CD14-positive monocyte (primary cell): ENCODE data around the gene ADAMTSL1. TPM values are rescaled to one million over a fixed set of nuclear protein-coding genes. Genes with fewer than 3 reads are reported as not detected.

ENCODE experiments used
- DNase-seq, 3 donors: peaks; one replicate each; pipeline ENCODE4 v3.0.0-alpha.2; 2011 to 2022
- H2AFZ ChIP-seq: 2 replicates; pipeline ENCODE4 v1.6.0; 2012; ENCODE audit warnings: mild to moderate bottlenecking, low read depth, low read length, inconsistent platforms; ENCODE audit not compliant: insufficient read depth, poor library complexity, severe bottlenecking
- H3K27ac ChIP-seq, 2 donors: 1 replicate in 1 of 2; 2 replicates in 1 of 2; pipeline ENCODE4 v1.5.1; 2012 to 2013; ENCODE audit warnings: low read length in 2 of 2, control low read depth in 1 of 2, inconsistent platforms in 1 of 2, low read depth in 1 of 2, mild to moderate bottlenecking in 1 of 2
- H3K27me3 ChIP-seq, 2 donors: one replicate each; pipeline versions ENCODE4 v1.6.0 to v1.6.1; 2011 to 2013; ENCODE audit warnings: low read length in 2 of 2; ENCODE audit not compliant: control insufficient read depth in 2 of 2, insufficient read depth in 2 of 2
- H3K36me3 ChIP-seq, 2 donors: replicated peaks in 1 of 2; 1 replicate in 1 of 2; 2 replicates in 1 of 2; pipeline versions ENCODE4 v1.5.1 to v1.6.1; 2012 to 2013; ENCODE audit warnings: low read length in 2 of 2, control low read depth in 1 of 2, inconsistent platforms in 1 of 2, mild to moderate bottlenecking in 1 of 2; ENCODE audit not compliant: insufficient read depth in 2 of 2, control insufficient read depth in 1 of 2
- H3K4me1 ChIP-seq, 2 donors: 1 replicate in 1 of 2; 2 replicates in 1 of 2; pipeline versions ENCODE4 v1.5.1 to v1.6.1; 2012 to 2013; ENCODE audit warnings: low read length in 2 of 2, control low read depth in 1 of 2, inconsistent platforms in 1 of 2, mild to moderate bottlenecking in 1 of 2, moderate library complexity in 1 of 2; ENCODE audit not compliant: insufficient read depth in 2 of 2, control insufficient read depth in 1 of 2
- H3K4me2 ChIP-seq: replicated peaks from 2 replicates; pipeline ENCODE3; 2012; ENCODE audit warnings: low read length, moderate library complexity, mild to moderate bottlenecking; ENCODE audit not compliant: poor library complexity, severe bottlenecking; ENCODE audit errors: extremely low read depth
- H3K4me3 ChIP-seq, 3 experiments: fragments of 200-600 bp in 1 of 3; sonication (generic) in 1 of 3; replicated peaks in 1 of 3; 1 replicate in 2 of 3; 2 replicates in 1 of 3; pipeline ENCODE4 v1.5.1; 2011 to 2013; ENCODE audit warnings: low read length in 3 of 3, mild to moderate bottlenecking in 3 of 3, control low read depth in 2 of 3, low read depth in 2 of 3, inconsistent platforms in 1 of 3, moderate library complexity in 1 of 3
- H3K79me2 ChIP-seq: 2 replicates; pipeline ENCODE4 v1.6.0; 2012; ENCODE audit warnings: mild to moderate bottlenecking, control low read depth, inconsistent platforms, low read length, moderate library complexity; ENCODE audit not compliant: insufficient read depth
- H3K9ac ChIP-seq: 2 replicates; pipeline ENCODE4 v1.6.0; 2017; ENCODE audit warnings: low read length, mild to moderate bottlenecking; ENCODE audit not compliant: insufficient read depth, poor library complexity, severe bottlenecking
- H3K9me3 ChIP-seq, 2 donors: replicated peaks in 1 of 2; 1 replicate in 1 of 2; 2 replicates in 1 of 2; pipeline versions ENCODE4 v1.5.1 to v1.6.1; 2012 to 2013; ENCODE audit warnings: low read length in 2 of 2, control low read depth in 1 of 2; ENCODE audit not compliant: control insufficient read depth in 1 of 2, insufficient read depth in 1 of 2
- H4K20me1 ChIP-seq: 2 replicates; pipeline ENCODE4 v1.6.0; 2012; ENCODE audit warnings: mild to moderate bottlenecking, low read length, control low read depth, moderate library complexity; ENCODE audit not compliant: insufficient read depth
- H3K27ac Mint-ChIP-seq, 7 donors: one replicate each; pipeline ENCODE4 v1.8.0; 2020; ENCODE audit warnings: mild to moderate bottlenecking in 7 of 7, mixed read lengths in 7 of 7, moderate library complexity in 6 of 7, inconsistent platforms in 2 of 7
- H3K27me3 Mint-ChIP-seq, 3 donors: one replicate each; pipeline ENCODE4 v1.8.0; 2021 to 2022; ENCODE audit warnings: low read depth in 3 of 3, mild to moderate bottlenecking in 3 of 3, mixed read lengths in 3 of 3, moderate library complexity in 3 of 3, inconsistent platforms in 1 of 3
- H3K36me3 Mint-ChIP-seq, 2 donors: one replicate each; pipeline ENCODE4 v1.8.0; 2020; ENCODE audit warnings: mixed read lengths in 2 of 2, inconsistent platforms in 1 of 2, mild to moderate bottlenecking in 1 of 2
- H3K4me1 Mint-ChIP-seq: one replicate; pipeline ENCODE4 v1.8.0; 2020; ENCODE audit warnings: mild to moderate bottlenecking, mixed read lengths
- H3K4me3 Mint-ChIP-seq, 2 donors: one replicate each; pipeline ENCODE4 v1.8.0; 2020; ENCODE audit warnings: mild to moderate bottlenecking in 2 of 2, mixed read lengths in 2 of 2, moderate library complexity in 1 of 2
- H3K9me3 Mint-ChIP-seq, 7 donors: one replicate each; pipeline ENCODE4 v1.8.0; 2020 to 2022; ENCODE audit warnings: mixed read lengths in 7 of 7, mild to moderate bottlenecking in 6 of 7, moderate library complexity in 6 of 7, inconsistent platforms in 2 of 7
- WGBS: methylation state at CpG from one replicate; pipeline ENCODE4 v1.1.5; 2013; ENCODE audit warnings: missing lambda C conversion rate; ENCODE audit not compliant: insufficient coverage; 5-methylcytosine and 5-hydroxymethylcytosine counted together
- intact Hi-C, 2 donors: fragments of 100-400 bp; cut with micrococcal nuclease; formaldehyde crosslinking; loops; one replicate each; pipeline versions ENCODE4 v1.15.0 to v1.15.1; 2023
- polyA plus RNA-seq, 3 donors: library from polyadenylated mRNA; depleted of rRNA in 1 of 3; unstranded in 2 of 3; stranded (reverse) in 1 of 3; fragments of 300-500 nt in 2 of 3; fragments of >200 nt in 1 of 3; fragmentation: Illumina TruSeq in 2 of 3; gene quantifications; 1 replicate in 2 of 3; 2 replicates in 1 of 3; pipeline ENCODE4 v1.2.3, GENCODE V29; 2012 to 2021
- TF ChIP-seq, protein P1 (sequence below): fragments of 200-600 bp; IDR thresholded peaks from one replicate; pipeline ENCODE4 v1.8.0; 2022; ENCODE audit warnings: antibody characterized with exemption, mild to moderate bottlenecking

Gene ADAMTSL1
- polyA plus RNA-seq, 3 donors = not detected

DNA sequence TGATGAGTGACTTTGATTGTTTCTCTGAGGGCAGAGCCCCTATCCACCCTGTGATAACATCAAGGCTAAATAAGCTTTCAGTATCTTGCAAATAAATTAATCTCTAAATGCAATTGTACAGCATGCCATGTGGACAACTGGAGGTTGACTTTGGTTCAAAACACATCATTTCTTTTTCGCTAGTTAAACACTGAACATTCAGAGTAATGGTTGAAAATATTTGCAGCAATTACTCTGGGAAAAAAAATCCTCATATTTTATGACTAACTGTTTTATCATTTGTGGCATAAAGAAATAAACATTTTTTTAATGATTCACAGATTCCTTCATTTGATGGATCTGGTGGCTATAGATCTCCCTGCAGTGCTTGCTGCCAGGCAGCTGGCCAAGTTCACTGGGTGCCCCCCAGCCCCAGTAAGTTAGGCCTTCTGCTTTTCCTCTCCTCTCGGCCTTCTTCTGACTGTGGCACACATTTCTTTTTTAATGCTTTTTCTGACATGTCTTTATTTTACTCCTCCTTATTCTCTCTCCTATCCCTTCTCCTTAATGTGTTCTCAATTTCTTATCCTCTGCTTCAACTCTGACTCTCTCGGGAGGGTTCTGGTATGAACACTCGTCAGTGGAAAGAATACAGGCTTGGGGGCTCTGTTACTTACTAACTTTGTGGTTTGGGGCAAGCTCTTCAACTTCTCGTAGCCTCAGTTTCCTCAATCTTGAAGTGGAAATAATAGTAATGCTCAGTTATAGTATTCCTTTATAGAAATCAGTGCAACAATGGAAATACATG is 69.6 kb downstream of the ADAMTSL1 start:
- Histone ChIP-seq H3K9me3 (no peaks in the 10 kb centered on the region), H3K4me1 (no peaks in the 10 kb centered on the region), H2AFZ (no peak overlapping the region), H4K20me1 (no peaks in the 10 kb centered on the region), H3K36me3 (no peaks in the 10 kb centered on the region), H3K79me2 (no peaks in the 10 kb centered on the region), H3K9ac (no peak overlapping the region), H3K27ac (no peak overlapping the region), H3K4me2 (no peak overlapping the region), H3K27me3 (no peaks in the 10 kb centered on the region), H3K4me3 (no peak overlapping the region)
- intact Hi-C loops = no loop called here
- Mint-ChIP-seq H3K27ac (no peak overlapping the region), H3K9me3 (peaks cover 0 to 3% (median 0%) of the 10 kb centered on the region in 7 donors), H3K4me1 (no peaks in the 10 kb centered on the region), H3K4me3 (no peak overlapping the region), H3K27me3 (peaks cover 0 to 2% (median 0%) of the 10 kb centered on the region in 3 donors), H3K36me3 (no peaks in the 10 kb centered on the region)
- TF ChIP-seq, protein P1, sequence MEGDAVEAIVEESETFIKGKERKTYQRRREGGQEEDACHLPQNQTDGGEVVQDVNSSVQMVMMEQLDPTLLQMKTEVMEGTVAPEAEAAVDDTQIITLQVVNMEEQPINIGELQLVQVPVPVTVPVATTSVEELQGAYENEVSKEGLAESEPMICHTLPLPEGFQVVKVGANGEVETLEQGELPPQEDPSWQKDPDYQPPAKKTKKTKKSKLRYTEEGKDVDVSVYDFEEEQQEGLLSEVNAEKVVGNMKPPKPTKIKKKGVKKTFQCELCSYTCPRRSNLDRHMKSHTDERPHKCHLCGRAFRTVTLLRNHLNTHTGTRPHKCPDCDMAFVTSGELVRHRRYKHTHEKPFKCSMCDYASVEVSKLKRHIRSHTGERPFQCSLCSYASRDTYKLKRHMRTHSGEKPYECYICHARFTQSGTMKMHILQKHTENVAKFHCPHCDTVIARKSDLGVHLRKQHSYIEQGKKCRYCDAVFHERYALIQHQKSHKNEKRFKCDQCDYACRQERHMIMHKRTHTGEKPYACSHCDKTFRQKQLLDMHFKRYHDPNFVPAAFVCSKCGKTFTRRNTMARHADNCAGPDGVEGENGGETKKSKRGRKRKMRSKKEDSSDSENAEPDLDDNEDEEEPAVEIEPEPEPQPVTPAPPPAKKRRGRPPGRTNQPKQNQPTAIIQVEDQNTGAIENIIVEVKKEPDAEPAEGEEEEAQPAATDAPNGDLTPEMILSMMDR = no peak
- DNase-seq = no peak
- WGBS = 86% methylated on average over 1 of the region's 5 CpGs

DNA sequence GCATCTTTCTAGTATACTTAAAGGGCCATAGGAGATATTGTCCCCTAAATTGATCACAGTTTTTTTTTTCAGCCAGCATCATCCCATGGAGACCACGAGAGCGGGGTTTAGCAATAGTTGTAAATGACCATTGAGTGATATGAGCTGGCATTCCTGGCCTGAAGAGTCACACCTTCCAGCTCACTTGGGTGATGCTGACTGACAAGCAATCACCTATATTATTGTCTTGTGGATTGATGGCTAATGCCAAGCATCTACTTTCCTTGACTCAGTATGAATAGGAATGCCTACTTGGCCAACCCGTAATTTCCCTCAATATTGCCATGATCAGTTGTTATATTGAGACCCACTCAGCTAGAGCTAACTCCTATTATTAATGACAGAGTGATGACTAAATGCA is 70.5 kb downstream of the ADAMTSL1 start:
- Histone ChIP-seq H3K4me2 (no peak overlapping the region), H3K27ac (no peak overlapping the region), H2AFZ (no peak overlapping the region), H3K79me2 (no peaks in the 10 kb centered on the region), H3K27me3 (no peaks in the 10 kb centered on the region), H3K9ac (no peak overlapping the region), H3K9me3 (no peaks in the 10 kb centered on the region), H3K36me3 (no peaks in the 10 kb centered on the region), H3K4me3 (no peak overlapping the region), H3K4me1 (no peaks in the 10 kb centered on the region), H4K20me1 (no peaks in the 10 kb centered on the region)
- H3K36me3 Mint-ChIP-seq = no peaks in the 10 kb centered on the region
- WGBS = no CpG with 5 or more reads among the region's 3 CpGs
- H3K27me3 Mint-ChIP-seq = peaks cover 0 to 2% (median 0%) of the 10 kb centered on the region in 3 donors
- no peak overlapping the region for H3K27ac Mint-ChIP-seq
- peaks cover 0 to 2% (median 0%) of the 10 kb centered on the region in 7 donors for H3K9me3 Mint-ChIP-seq
- no peaks in the 10 kb centered on the region for H3K4me1 Mint-ChIP-seq
- DNase-seq = no peak
- intact Hi-C loops = no loop called here
- TF ChIP-seq, protein P1 = no peak
- no peak overlapping the region for H3K4me3 Mint-ChIP-seq
